H1 (cell line): ENCODE results near the gene IL1RAP. TPM values are rescaled to one million over a fixed set of nuclear protein-coding genes. Genes with fewer than 3 reads are reported as not detected.

Experiments used
- CTCF ChIA-PET: fragments of 300-600 bp; sonication (Branson Sonifier 250); formaldehyde crosslinking; loops from one replicate; lab custom pipeline; 2021; ENCODE audit not compliant: partially characterized antibody; lab: Charles Lee
- POLR2A ChIA-PET: fragments of 300-600 bp; sonication (Branson Sonifier 250); formaldehyde crosslinking; loops from one replicate; lab custom pipeline; 2021; ENCODE audit warnings: inconsistent platforms; ENCODE audit not compliant: partially characterized antibody; lab: Charles Lee
- DNase-seq, 2 experiments: peaks; one replicate each; pipeline versions ENCODE4 v3.0.0 to v3.0.0-alpha.2; 2010 to 2022; ENCODE audit warnings: low spot score in 2 of 2, low read depth in 1 of 2, mixed read lengths in 1 of 2
- FAIRE-seq: peaks from 2 replicates; lab custom pipeline; 2011; peaks lifted over from hg19 to GRCh38; lab: Jason Lieb, UNC
- H2AFZ ChIP-seq: 2 replicates; pipeline ENCODE4 v1.8.1; 2012; ENCODE audit warnings: low read length, inconsistent platforms
- H2AK5ac ChIP-seq: 2 replicates; pipeline ENCODE4 v1.6.1; 2013; ENCODE audit warnings: low read depth, low read length
- H2BK120ac ChIP-seq: replicated peaks from 2 replicates; pipeline ENCODE3; 2013; ENCODE audit warnings: low read depth, low read length, inconsistent platforms
- H2BK12ac ChIP-seq: 2 replicates; pipeline ENCODE4 v1.6.1; 2013; ENCODE audit warnings: low read depth, low read length
- H2BK15ac ChIP-seq: 2 replicates; pipeline ENCODE4 v1.6.1; 2013; ENCODE audit warnings: low read length
- H2BK20ac ChIP-seq: 2 replicates; pipeline ENCODE4 v1.6.1; 2013; ENCODE audit warnings: low read length
- H2BK5ac ChIP-seq: 2 replicates; pipeline ENCODE4 v1.6.1; 2013; ENCODE audit warnings: low read depth, low read length
- H3K14ac ChIP-seq: 2 replicates; pipeline ENCODE4 v1.6.1; 2013; ENCODE audit warnings: inconsistent platforms; ENCODE audit not compliant: insufficient read length
- H3K18ac ChIP-seq: 2 replicates; pipeline ENCODE4 v1.6.1; 2013; ENCODE audit warnings: low read length; ENCODE audit errors: extremely low read depth
- H3K23ac ChIP-seq: 2 replicates; pipeline ENCODE4 v1.6.1; 2013; ENCODE audit warnings: inconsistent platforms; ENCODE audit not compliant: insufficient read length
- H3K23me2 ChIP-seq: 2 replicates; pipeline ENCODE4 v1.6.1; 2013; ENCODE audit warnings: low read depth, low read length
- H3K27ac ChIP-seq: 2 replicates; pipeline ENCODE4 v1.6.1; 2011; ENCODE audit warnings: low read depth, low read length, inconsistent platforms
- H3K27me3 ChIP-seq, 4 experiments: replicated peaks in 1 of 4; 1 replicate in 1 of 4; 2 replicates in 3 of 4; pipeline versions ENCODE4 v1.6.1 to v1.8.1; 2011 to 2013; ENCODE audit warnings: low read length in 3 of 4, mild to moderate bottlenecking in 3 of 4, inconsistent platforms in 2 of 4, mixed read lengths in 2 of 4, moderate library complexity in 1 of 4; ENCODE audit not compliant: control insufficient read depth in 3 of 4, insufficient read depth in 3 of 4; ENCODE audit errors: extremely low read depth in 1 of 4
- H3K36me3 ChIP-seq, 4 experiments: 2 replicates each; pipeline versions ENCODE4 v1.6.1 to v1.8.1; 2011 to 2013; ENCODE audit warnings: mild to moderate bottlenecking in 4 of 4, low read length in 3 of 4, moderate library complexity in 2 of 4, control low read depth in 1 of 4, inconsistent platforms in 1 of 4; ENCODE audit not compliant: insufficient read depth in 4 of 4, control insufficient read depth in 2 of 4
- H3K4ac ChIP-seq: replicated peaks from 2 replicates; pipeline ENCODE3; 2013; ENCODE audit warnings: low read length, low read depth, mixed read lengths, inconsistent platforms; ENCODE audit not compliant: insufficient read length
- H3K4me1 ChIP-seq, 4 experiments: replicated peaks in 1 of 4; 1 replicate in 1 of 4; 2 replicates in 3 of 4; pipeline versions ENCODE4 v1.6.1 to v1.8.1; 2011 to 2013; ENCODE audit warnings: low read length in 3 of 4, inconsistent platforms in 2 of 4, mixed read lengths in 1 of 4; ENCODE audit not compliant: insufficient read depth in 4 of 4, control insufficient read depth in 3 of 4
- H3K4me2 ChIP-seq, 2 experiments: 2 replicates each; pipeline versions ENCODE4 v1.6.1 to v1.8.1; 2011 to 2013; ENCODE audit warnings: low read depth in 2 of 2, low read length in 2 of 2, control low read depth in 1 of 2, inconsistent platforms in 1 of 2, mild to moderate bottlenecking in 1 of 2; ENCODE audit not compliant: insufficient read depth in 1 of 2
- H3K4me3 ChIP-seq, 4 experiments: fragments of 200-600, 300-600 bp in 1 of 4; sonication (generic), shearing (Covaris generic), sonication (Bioruptor Twin) in 1 of 4; 2 replicates each; pipeline versions ENCODE4 v1.5.1 to v1.8.1; 2011 to 2016; ENCODE audit warnings: low read length in 4 of 4, low read depth in 3 of 4, control low read depth in 2 of 4, inconsistent platforms in 2 of 4, mild to moderate bottlenecking in 2 of 4, mixed read lengths in 1 of 4, moderate library complexity in 1 of 4; ENCODE audit not compliant: insufficient read depth in 2 of 4; ENCODE audit errors: extremely low read depth in 1 of 4
- H3K56ac ChIP-seq: replicated peaks from 2 replicates; pipeline ENCODE3; 2013; ENCODE audit warnings: low read depth, mild to moderate bottlenecking, mixed read lengths, low read length, inconsistent platforms; ENCODE audit not compliant: insufficient read length
- H3K79me1 ChIP-seq: 2 replicates; pipeline ENCODE4 v1.6.1; 2013; ENCODE audit warnings: low read depth, low read length, control low read depth
- H3K79me2 ChIP-seq, 2 experiments: 2 replicates each; pipeline versions ENCODE4 v1.6.1 to v1.8.1; 2012 to 2013; ENCODE audit warnings: low read length in 2 of 2, mild to moderate bottlenecking in 2 of 2, inconsistent platforms in 1 of 2; ENCODE audit not compliant: insufficient read depth in 2 of 2, control insufficient read depth in 1 of 2
- H3K9ac ChIP-seq, 4 experiments: replicated peaks in 1 of 4; 1 replicate in 1 of 4; 2 replicates in 3 of 4; pipeline versions ENCODE4 v1.6.1 to v1.8.1; 2011 to 2013; ENCODE audit warnings: low read depth in 3 of 4, low read length in 3 of 4, control low read depth in 2 of 4, mild to moderate bottlenecking in 2 of 4, moderate library complexity in 2 of 4, inconsistent platforms in 1 of 4; ENCODE audit errors: extremely low read depth in 1 of 4
- H3K9me3 ChIP-seq, 2 experiments: 2 replicates each; pipeline versions ENCODE4 v1.6.1 to v1.8.1; 2012 to 2013; ENCODE audit warnings: mild to moderate bottlenecking in 2 of 2, moderate library complexity in 2 of 2, control low read depth in 1 of 2, inconsistent platforms in 1 of 2, low read depth in 1 of 2, low read length in 1 of 2, mixed read lengths in 1 of 2; ENCODE audit not compliant: insufficient read depth in 2 of 2
- H4K20me1 ChIP-seq, 2 experiments: replicated peaks in 1 of 2; 2 replicates each; pipeline versions ENCODE3 to v1.8.1; 2011 to 2013; ENCODE audit warnings: inconsistent platforms in 2 of 2, low read length in 2 of 2, mild to moderate bottlenecking in 1 of 2; ENCODE audit not compliant: insufficient read depth in 2 of 2, control insufficient read depth in 1 of 2
- H4K5ac ChIP-seq: 2 replicates; pipeline ENCODE4 v1.6.1; 2013; ENCODE audit warnings: low read length, low read depth, mixed read lengths, inconsistent platforms; ENCODE audit not compliant: insufficient read length
- H4K8ac ChIP-seq: 2 replicates; pipeline ENCODE4 v1.8.0; 2013; ENCODE audit warnings: mild to moderate bottlenecking, moderate library complexity, low read length, inconsistent platforms; ENCODE audit not compliant: insufficient read depth; ENCODE audit errors: extremely low read depth
- H4K91ac ChIP-seq: replicated peaks from 2 replicates; pipeline ENCODE3; 2013; ENCODE audit warnings: low read length, mixed read lengths, inconsistent platforms; ENCODE audit not compliant: insufficient read length
- RAD21 ChIP-seq, 2 experiments: IDR thresholded peaks in 1 of 2; conservative IDR thresholded peaks in 1 of 2; 2 replicates each; pipeline ENCODE4 v1.6.1; 2011; ENCODE audit warnings: low read depth in 2 of 2, low read length in 2 of 2, improper control_type of control experiment in 1 of 2, inconsistent platforms in 1 of 2, mild to moderate bottlenecking in 1 of 2, moderate library complexity in 1 of 2
- SAP30 ChIP-seq: fragments of 300-600 bp; sonication (generic); IDR thresholded peaks from 2 replicates; pipeline ENCODE4 v1.7.1; 2012; ENCODE audit warnings: low read length, moderate library complexity, mild to moderate bottlenecking, inconsistent platforms; ENCODE audit not compliant: insufficient read depth, insufficient replicate concordance
- WGBS, 2 experiments: shearing (Covaris generic) in 1 of 2; methylation state at CpG; one replicate each; pipeline versions ENCODE4 v1.1.6 to v1.1.7; 2013 to 2015; ENCODE audit warnings: low lambda C conversion rate in 2 of 2, mixed read lengths in 2 of 2, inconsistent platforms in 1 of 2, low coverage in 1 of 2, missing lambda C conversion rate in 1 of 2; ENCODE audit not compliant: insufficient replicate concordance in 2 of 2, insufficient coverage in 1 of 2, insufficient read length in 1 of 2; ENCODE audit errors: extremely low coverage in 1 of 2, missing lambda C conversion rate in 1 of 2; 5-methylcytosine and 5-hydroxymethylcytosine counted together
- polyA plus RNA-seq, 7 experiments: library from polyadenylated mRNA; depleted of rRNA in 3 of 7; stranded (reverse) in 5 of 7; unstranded in 2 of 7; fragments of >200 nt in 5 of 7; fragments of 200-250 nt in 2 of 7; gene quantifications; 1 replicate in 5 of 7; 2 replicates in 1 of 7; 4 replicates in 1 of 7; pipeline versions ENCODE4 v1.2.1 to v1.2.3, GENCODE V29; 2011 to 2013; ENCODE audit warnings: missing spikeins in 2 of 7, mixed read lengths in 2 of 7
- total RNA-seq: library from RNA; stranded (reverse); fragmentation: NEBNext Ultra II Directional; extraction: Animal tissue kit (Norgen Biotek cat#: 25700); gene quantifications from 2 replicates; pipeline ENCODE4 v1.2.1, GENCODE V29; 2021

The IL1RAP gene
- total and polyA plus RNA-seq, 2 of the 8 experiments (the other 6 are each of a cell fraction or from before 2014, with no cell fraction given): 2.4 to 3.9 TPM

- Histone ChIP-seq H2BK5ac (no peak overlapping the region), H3K18ac (no peak overlapping the region), H2AFZ (no peak overlapping the region), H3K56ac (no peak overlapping the region), H4K5ac (no peak overlapping the region), H3K4me2 (no peak overlapping the region), H3K79me1 (no peaks in the 10 kb centered on the region), H3K14ac (no peak overlapping the region), H4K20me1 (no peaks in the 10 kb centered on the region), H3K4me3 (no peak overlapping the region), H3K79me2 (no peaks in the 10 kb centered on the region), H3K9me3 (no peaks in the 10 kb centered on the region), H3K9ac (no peak overlapping the region), H2BK20ac (no peak overlapping the region), H3K27ac (no peak overlapping the region), H2AK5ac (no peak overlapping the region), H2BK15ac (no peak overlapping the region), H3K36me3 (no peaks in the 10 kb centered on the region), H3K4me1 (peaks cover 0 to 7% (median 3%) of the 10 kb centered on the region in 4 experiments; a peak in 3 of 7 replicates), H3K4ac (no peak overlapping the region), H3K23me2 (no peaks in the 10 kb centered on the region), H2BK12ac (peak overlapping the region; percentile 85; the same call in 1 of the 2 replicates), H2BK120ac (no peak overlapping the region), H3K23ac (no peak overlapping the region), H4K91ac (no peak overlapping the region), H3K27me3 (no peaks in the 10 kb centered on the region), H4K8ac (no peak overlapping the region)
- CTCF ChIA-PET: interaction anchor here (1.0 to 1.1 kb wide), 2 partner anchors 15 to 130 kb away, joined by 4 read pairs; no protein-coding TSS in a partner anchor
- no peak for TF ChIP-seq SAP30
- no peak for TF ChIP-seq RAD21 (IDR thresholded peaks at IDR 0.05 in 1 of 2, conservative IDR thresholded peaks at IDR 0.05 in 1 of 2; ENCODE audit: low read depth in 2 of 2, low read length in 2 of 2)
- DNase-seq (no peak), FAIRE-seq (no peak)
- WGBS, 2 experiments: 81% methylated on average over 2 of the region's 2 CpGs; no CpG with 5 or more reads in 1 of the 2 experiments
- POLR2A ChIA-PET: interaction anchor here (0.7 kb wide), 1 partner anchor 242 kb away, joined by 3 read pairs; no protein-coding TSS in a partner anchor
Measured at GRCh38 chr3:190568036-190568435, 54.2 kb downstream of the IL1RAP start.
